Neural crest cell (in vitro differentiated cells): ENCODE data around the gene CNPPD1. TPM values are rescaled to one million over a fixed set of nuclear protein-coding genes. Genes with fewer than 3 reads are reported as not detected.

Experiments
- DNase-seq: peaks from one replicate; pipeline ENCODE4 v3.0.0; 2021; ENCODE audit warnings: low read depth, mixed read lengths, low spot score
- H3K27ac Mint-ChIP-seq: one replicate; pipeline ENCODE4 v1.8.0; 2021; ENCODE audit warnings: mild to moderate bottlenecking, mixed read lengths; ENCODE audit not compliant: unreplicated experiment
- H3K27me3 Mint-ChIP-seq: 2 replicates; pipeline ENCODE4 v1.8.0; 2021; ENCODE audit warnings: low read depth, mild to moderate bottlenecking, mixed read lengths
- H3K36me3 Mint-ChIP-seq: 2 replicates; pipeline ENCODE4 v1.8.0; 2021; ENCODE audit warnings: low read depth, mild to moderate bottlenecking, mixed read lengths
- H3K4me1 Mint-ChIP-seq: 2 replicates; pipeline ENCODE4 v1.8.0; 2021; ENCODE audit warnings: mixed read lengths
- H3K4me3 Mint-ChIP-seq: one replicate; pipeline ENCODE4 v1.8.0; 2021; ENCODE audit warnings: mild to moderate bottlenecking, mixed read lengths
- H3K9me3 Mint-ChIP-seq: 2 replicates; pipeline ENCODE4 v1.8.0; 2021; ENCODE audit warnings: mixed read lengths
- total RNA-seq: library from RNA; stranded (reverse); gene quantifications from 2 replicates; pipeline ENCODE4 v1.2.1, GENCODE V29; 2021
- TF ChIP-seq, protein P1 (sequence below): fragments of 200-600 bp; sonication (generic); conservative IDR thresholded peaks from 2 replicates; pipeline ENCODE4 v1.5.0; 2021; ENCODE audit warnings: antibody characterized with exemption, mild to moderate bottlenecking

Gene CNPPD1
- total RNA-seq, 1 donor from 2014 or later: 42.1 TPM

DNA sequence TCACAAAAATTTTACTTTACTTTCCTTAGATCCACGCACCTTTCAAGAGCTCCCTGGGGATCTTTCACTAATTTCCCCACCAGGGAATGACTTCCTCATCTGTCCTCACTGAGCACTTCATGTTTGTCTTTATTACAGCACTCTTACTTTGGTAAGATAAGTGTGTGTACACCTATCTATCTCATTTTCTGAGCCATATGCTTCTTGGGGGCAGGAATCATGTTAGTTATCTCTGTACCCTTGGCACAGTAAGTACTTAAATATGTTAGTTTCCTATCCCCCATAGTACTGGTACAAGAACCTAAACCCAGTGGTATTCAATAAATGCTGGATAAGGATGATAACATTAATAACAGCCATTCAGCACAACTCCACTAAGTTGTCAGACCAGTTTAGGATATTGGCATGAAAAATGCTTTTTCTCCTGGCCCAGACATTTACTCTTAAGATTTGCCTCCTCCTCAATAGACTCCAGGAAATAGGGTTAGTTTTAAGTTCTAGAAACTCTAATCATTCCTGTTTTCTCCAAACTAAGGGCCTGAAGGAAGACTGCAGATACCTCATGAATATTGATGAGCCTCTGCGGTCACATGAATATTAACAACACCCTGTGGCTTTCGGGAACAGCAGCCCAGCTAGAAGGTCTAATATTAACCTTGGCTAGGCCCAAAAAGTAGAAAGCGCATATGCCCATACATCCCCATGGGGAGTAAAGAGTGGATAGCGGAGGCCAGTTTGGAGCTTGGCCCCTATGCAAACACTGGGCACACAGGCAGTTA, 54.3 kb downstream of the CNPPD1 start:
- no peak for DNase-seq
- Mint-ChIP-seq H3K4me1 (peaks cover 9% of the 10 kb centered on the region), H3K9me3 (no peaks in the 10 kb centered on the region), H3K36me3 (no peaks in the 10 kb centered on the region), H3K27ac (no peak overlapping the region), H3K4me3 (no peak overlapping the region), H3K27me3 (no peaks in the 10 kb centered on the region)
- TF ChIP-seq, protein P1, sequence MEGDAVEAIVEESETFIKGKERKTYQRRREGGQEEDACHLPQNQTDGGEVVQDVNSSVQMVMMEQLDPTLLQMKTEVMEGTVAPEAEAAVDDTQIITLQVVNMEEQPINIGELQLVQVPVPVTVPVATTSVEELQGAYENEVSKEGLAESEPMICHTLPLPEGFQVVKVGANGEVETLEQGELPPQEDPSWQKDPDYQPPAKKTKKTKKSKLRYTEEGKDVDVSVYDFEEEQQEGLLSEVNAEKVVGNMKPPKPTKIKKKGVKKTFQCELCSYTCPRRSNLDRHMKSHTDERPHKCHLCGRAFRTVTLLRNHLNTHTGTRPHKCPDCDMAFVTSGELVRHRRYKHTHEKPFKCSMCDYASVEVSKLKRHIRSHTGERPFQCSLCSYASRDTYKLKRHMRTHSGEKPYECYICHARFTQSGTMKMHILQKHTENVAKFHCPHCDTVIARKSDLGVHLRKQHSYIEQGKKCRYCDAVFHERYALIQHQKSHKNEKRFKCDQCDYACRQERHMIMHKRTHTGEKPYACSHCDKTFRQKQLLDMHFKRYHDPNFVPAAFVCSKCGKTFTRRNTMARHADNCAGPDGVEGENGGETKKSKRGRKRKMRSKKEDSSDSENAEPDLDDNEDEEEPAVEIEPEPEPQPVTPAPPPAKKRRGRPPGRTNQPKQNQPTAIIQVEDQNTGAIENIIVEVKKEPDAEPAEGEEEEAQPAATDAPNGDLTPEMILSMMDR: no peak

Other genes starting within 250 kb of the CNPPD1 start
- 1.7 and 1.9 TPM in 2 replicates for gene CDK5R2, start 217.3 kb downstream of the CNPPD1 start, total RNA-seq
- gene FEV, start 191.7 kb downstream of the CNPPD1 start, total RNA-seq: not detected in 2 replicates
- gene CRYBA2, start 183.5 kb downstream of the CNPPD1 start, total RNA-seq: not detected in 2 replicates
- gene CFAP65, start 135.4 kb downstream of the CNPPD1 start, total RNA-seq: 0.93 and 1.4 TPM in 2 replicates
- gene IHH, start 116.0 kb downstream of the CNPPD1 start, total RNA-seq: 0.16 TPM in 1 of 2 replicates, not detected in the other
- gene NHEJ1, start 16.1 kb downstream of the CNPPD1 start, total RNA-seq: 23.5 and 26.8 TPM in 2 replicates
- 0.34 and 1.5 TPM in 2 replicates for gene SLC23A3, start 6.9 kb downstream of the CNPPD1 start, total RNA-seq
- gene RETREG2, start 1.4 kb upstream of the CNPPD1 start, total RNA-seq: 84.6 and 86.0 TPM in 2 replicates
- gene ZFAND2B, start 29.9 kb upstream of the CNPPD1 start, total RNA-seq: 26.6 and 30.1 TPM in 2 replicates
- 35.9 and 39.1 TPM in 2 replicates for gene ABCB6, start 42.0 kb upstream of the CNPPD1 start, total RNA-seq
- gene ATG9A, start 52.7 kb upstream of the CNPPD1 start, total RNA-seq: 41.2 and 42.0 TPM in 2 replicates
- gene ANKZF1, start 52.9 kb upstream of the CNPPD1 start, total RNA-seq: 36.4 and 40.3 TPM in 2 replicates
- gene GLB1L, start 68.5 kb upstream of the CNPPD1 start, total RNA-seq: 11.2 and 12.7 TPM in 2 replicates
- 28.5 and 31.2 TPM in 2 replicates for gene STK16, start 68.6 kb upstream of the CNPPD1 start, total RNA-seq
- gene TUBA4B, start 76.3 kb upstream of the CNPPD1 start, total RNA-seq: not detected in 2 replicates
- gene TUBA4A, start 77.0 kb upstream of the CNPPD1 start, total RNA-seq: 0.14 TPM in 1 of 2 replicates, not detected in the other
- gene DNAJB2, start 102.4 kb upstream of the CNPPD1 start, total RNA-seq: 59.2 and 59.7 TPM in 2 replicates
- 3.2 and 4.1 TPM in 2 replicates for gene PTPRN, start 132.5 kb upstream of the CNPPD1 start, total RNA-seq
- not detected in 2 replicates for gene RESP18, start 155.8 kb upstream of the CNPPD1 start, total RNA-seq
- 36.9 and 39.5 TPM in 2 replicates for gene DNPEP, start 211.0 kb upstream of the CNPPD1 start, total RNA-seq
- gene DES, start 241.5 kb upstream of the CNPPD1 start, total RNA-seq: 0.28 TPM in 1 of 2 replicates, not detected in the other